CD4-positive, alpha-beta T cell (primary cell): ENCODE results near the gene TBC1D2B. TPM values are rescaled to one million over a fixed set of nuclear protein-coding genes. Genes with fewer than 3 reads are reported as not detected.

Experiments
- ATAC-seq: fragments of 200-7000 bp; cut with Tn5 transposase; one replicate; pipeline ENCODE4 v1.10.0; 2022; ENCODE audit warnings: mild to moderate bottlenecking; ENCODE audit not compliant: poor library complexity
- CTCF ChIA-PET: fragments of 350-600 bp; sonication (Branson Sonifier 250); formaldehyde crosslinking; loops from one replicate; lab custom pipeline; 2021; ENCODE audit warnings: antibody characterized with exemption, inconsistent platforms; lab: Charles Lee
- POLR2A ChIA-PET: fragments of 350-600 bp; sonication (Branson Sonifier 250); formaldehyde crosslinking; loops from one replicate; lab custom pipeline; 2021; ENCODE audit warnings: antibody characterized with exemption, inconsistent platforms; lab: Charles Lee
- DNase-seq, 14 experiments: peaks; one replicate each; pipeline ENCODE4 v3.0.0-alpha.2; 2013 to 2020; ENCODE audit warnings: mixed read lengths in 2 of 14
- H3K27ac ChIP-seq, 2 donors: one replicate each; pipeline versions ENCODE4 v1.5.1 to v1.7.0; 2013; ENCODE audit warnings: low read length in 2 of 2, low read depth in 1 of 2, mild to moderate bottlenecking in 1 of 2
- H3K27me3 ChIP-seq, 2 experiments: 1 replicate in 1 of 2; 2 replicates in 1 of 2; pipeline versions ENCODE4 v1.6.1 to v1.7.0; 2013; ENCODE audit warnings: low read length in 2 of 2, control low read depth in 1 of 2, mild to moderate bottlenecking in 1 of 2, moderate library complexity in 1 of 2; ENCODE audit not compliant: insufficient read depth in 2 of 2, control insufficient read depth in 1 of 2
- H3K36me3 ChIP-seq: one replicate; pipeline ENCODE4 v1.6.1; 2013; ENCODE audit warnings: low read length, control low read depth; ENCODE audit not compliant: insufficient read depth
- H3K4me1 ChIP-seq: one replicate; pipeline ENCODE4 v1.6.1; 2013; ENCODE audit warnings: low read length, control low read depth; ENCODE audit not compliant: insufficient read depth
- H3K4me3 ChIP-seq: one replicate; pipeline ENCODE4 v1.5.1; 2013; ENCODE audit warnings: mild to moderate bottlenecking, low read length, moderate library complexity
- H3K9me3 ChIP-seq, 2 experiments: 1 replicate in 1 of 2; 2 replicates in 1 of 2; pipeline versions ENCODE4 v1.6.1 to v1.7.0; 2013; ENCODE audit warnings: low read length in 2 of 2, mild to moderate bottlenecking in 2 of 2, control low read depth in 1 of 2, moderate library complexity in 1 of 2; ENCODE audit not compliant: control insufficient read depth in 1 of 2, insufficient read depth in 1 of 2
- H3K27ac Mint-ChIP-seq: one replicate; pipeline ENCODE4 v1.8.0; 2020; ENCODE audit warnings: mixed read lengths
- H3K27me3 Mint-ChIP-seq: one replicate; pipeline ENCODE4 v1.8.0; 2021; ENCODE audit warnings: mixed read lengths
- H3K36me3 Mint-ChIP-seq: one replicate; pipeline ENCODE4 v1.8.0; 2021; ENCODE audit warnings: low read depth, mixed read lengths
- H3K4me1 Mint-ChIP-seq: one replicate; pipeline ENCODE4 v1.8.0; 2021; ENCODE audit warnings: low read depth, mixed read lengths
- H3K4me3 Mint-ChIP-seq: one replicate; pipeline ENCODE4 v1.8.0; 2020; ENCODE audit warnings: mild to moderate bottlenecking, mixed read lengths
- H3K9me3 Mint-ChIP-seq: one replicate; pipeline ENCODE4 v1.8.0; 2020; ENCODE audit warnings: mixed read lengths
- CTCF ChIP-seq: fragments of 200-600 bp; IDR thresholded peaks from one replicate; pipeline ENCODE4 v1.8.0; 2022; ENCODE audit warnings: antibody characterized with exemption, mild to moderate bottlenecking
- intact Hi-C, 2 experiments: fragments of 100-400 bp; cut with DNase I in 1 of 2; cut with micrococcal nuclease in 1 of 2; formaldehyde crosslinking; loops; one replicate each; pipeline versions ENCODE4 v1.15.1 to v1.9.0; 2023 to 2025; cut with DNase I, micrococcal nuclease
- total RNA-seq, 174 experiments: library from RNA in 2 of 174; stranded (reverse) in 2 of 174; gene quantifications; one replicate each; pipeline ENCODE4 v1.2.3 and lab custom pipeline; 2021 to 2026

TBC1D2B gene
- total RNA-seq, 2 experiments from 2014 or later: 89.3 to 97.6 TPM

GRCh38 chr15:78007964-78008886 lies 69.3 kb downstream of the TBC1D2B start:
- Mint-ChIP-seq H3K27ac (no peak overlapping the region), H3K36me3 (peaks cover 86% of the 10 kb centered on the region), H3K4me1 (peaks cover 22% of the 10 kb centered on the region), H3K4me3 (no peak overlapping the region), H3K27me3 (no peaks in the 10 kb centered on the region), H3K9me3 (no peaks in the 10 kb centered on the region)
- DNase-seq (no peak), ATAC-seq (no peak)
- CTCF ChIA-PET: no interaction called here
- Histone ChIP-seq H3K36me3 (peaks cover 92% of the 10 kb centered on the region), H3K27ac (no peak overlapping the region), H3K27me3 (no peaks in the 10 kb centered on the region), H3K4me1 (peaks cover 4% of the 10 kb centered on the region), H3K4me3 (no peak overlapping the region), H3K9me3 (no peaks in the 10 kb centered on the region)
- intact Hi-C loops: no loop called here
- TF ChIP-seq CTCF: no peak
- POLR2A ChIA-PET: no interaction called here

- H3K36me3 Mint-ChIP-seq: peaks cover 86% of the 10 kb centered on the region
- peaks cover 92% of the 10 kb centered on the region for H3K36me3 ChIP-seq
- no peak overlapping the region for H3K27ac Mint-ChIP-seq
- ChIA-PET CTCF (interaction anchor here (1.0 kb wide), 1 partner anchor 101 kb away, joined by 3 read pairs; no protein-coding TSS in a partner anchor), POLR2A (interaction anchor here (0.8 kb wide), 1 partner anchor 43 kb away, joined by 3 read pairs; no protein-coding TSS in a partner anchor)
- H3K9me3 Mint-ChIP-seq: no peaks in the 10 kb centered on the region
- no peak for TF ChIP-seq CTCF
- ATAC-seq (no peak), DNase-seq (no peak)
- H3K4me1 Mint-ChIP-seq: peaks cover 22% of the 10 kb centered on the region
- H3K4me3 ChIP-seq: no peak overlapping the region
- no peak overlapping the region for H3K4me3 Mint-ChIP-seq
- H3K4me1 ChIP-seq: peaks cover 4% of the 10 kb centered on the region
- H3K27me3 Mint-ChIP-seq: no peaks in the 10 kb centered on the region
- H3K9me3 ChIP-seq: no peaks in the 10 kb centered on the region
- no peaks in the 10 kb centered on the region for H3K27me3 ChIP-seq
- intact Hi-C loops: no loop called here
- H3K27ac ChIP-seq: no peak overlapping the region
Measured at GRCh38 chr15:78007211-78007931, 70.1 kb downstream of the TBC1D2B start.

GRCh38 chr15:78006567-78007205 lies 70.8 kb downstream of the TBC1D2B start:
- Histone ChIP-seq H3K9me3 (no peaks in the 10 kb centered on the region), H3K36me3 (peaks cover 91% of the 10 kb centered on the region), H3K4me1 (peaks cover 4% of the 10 kb centered on the region), H3K27ac (no peak overlapping the region), H3K27me3 (no peaks in the 10 kb centered on the region), H3K4me3 (no peak overlapping the region)
- ChIA-PET POLR2A (interaction anchor here (0.8 kb wide), 1 partner anchor 44 kb away, joined by 3 read pairs; no protein-coding TSS in a partner anchor), CTCF (interaction anchor here (1.0 kb wide), 1 partner anchor 102 kb away, joined by 3 read pairs; no protein-coding TSS in a partner anchor)
- intact Hi-C loops: no loop called here
- TF ChIP-seq CTCF: no peak
- ATAC-seq (no peak), DNase-seq (no peak)
- no peaks in the 10 kb centered on the region for H3K27me3 Mint-ChIP-seq
- H3K27ac Mint-ChIP-seq: no peak overlapping the region
- peaks cover 22% of the 10 kb centered on the region for H3K4me1 Mint-ChIP-seq
- H3K36me3 Mint-ChIP-seq: peaks cover 84% of the 10 kb centered on the region
- no peaks in the 10 kb centered on the region for H3K9me3 Mint-ChIP-seq
- H3K4me3 Mint-ChIP-seq: no peak overlapping the region
